ENCODE results near the gene NKPD1.

The NKPD1 gene

GRCh38 chr19:45130888-45131615, 29.7 kb downstream of the NKPD1 start:
- TF ChIP-seq RAD21 (IDR thresholded peaks at IDR 0.05; ENCODE audit: low read depth) = no peak
- TF ChIP-seq TCF12 (IDR thresholded peaks at IDR 0.05; ENCODE audit: low read depth) = no peak
- no peak for TF ChIP-seq EGR1 (IDR thresholded peaks at IDR 0.05)
- TF ChIP-seq ZBTB7A (IDR thresholded peaks at IDR 0.05; ENCODE audit: low read depth) = no peak
- no peak for TF ChIP-seq NFIC (IDR thresholded peaks at IDR 0.05)
- no peak for TF ChIP-seq USF1 (IDR thresholded peaks at IDR 0.05)
- TF ChIP-seq EP300 (IDR thresholded peaks at IDR 0.05; ENCODE audit: borderline replicate concordance) = no peak
- TF ChIP-seq, protein P1, sequence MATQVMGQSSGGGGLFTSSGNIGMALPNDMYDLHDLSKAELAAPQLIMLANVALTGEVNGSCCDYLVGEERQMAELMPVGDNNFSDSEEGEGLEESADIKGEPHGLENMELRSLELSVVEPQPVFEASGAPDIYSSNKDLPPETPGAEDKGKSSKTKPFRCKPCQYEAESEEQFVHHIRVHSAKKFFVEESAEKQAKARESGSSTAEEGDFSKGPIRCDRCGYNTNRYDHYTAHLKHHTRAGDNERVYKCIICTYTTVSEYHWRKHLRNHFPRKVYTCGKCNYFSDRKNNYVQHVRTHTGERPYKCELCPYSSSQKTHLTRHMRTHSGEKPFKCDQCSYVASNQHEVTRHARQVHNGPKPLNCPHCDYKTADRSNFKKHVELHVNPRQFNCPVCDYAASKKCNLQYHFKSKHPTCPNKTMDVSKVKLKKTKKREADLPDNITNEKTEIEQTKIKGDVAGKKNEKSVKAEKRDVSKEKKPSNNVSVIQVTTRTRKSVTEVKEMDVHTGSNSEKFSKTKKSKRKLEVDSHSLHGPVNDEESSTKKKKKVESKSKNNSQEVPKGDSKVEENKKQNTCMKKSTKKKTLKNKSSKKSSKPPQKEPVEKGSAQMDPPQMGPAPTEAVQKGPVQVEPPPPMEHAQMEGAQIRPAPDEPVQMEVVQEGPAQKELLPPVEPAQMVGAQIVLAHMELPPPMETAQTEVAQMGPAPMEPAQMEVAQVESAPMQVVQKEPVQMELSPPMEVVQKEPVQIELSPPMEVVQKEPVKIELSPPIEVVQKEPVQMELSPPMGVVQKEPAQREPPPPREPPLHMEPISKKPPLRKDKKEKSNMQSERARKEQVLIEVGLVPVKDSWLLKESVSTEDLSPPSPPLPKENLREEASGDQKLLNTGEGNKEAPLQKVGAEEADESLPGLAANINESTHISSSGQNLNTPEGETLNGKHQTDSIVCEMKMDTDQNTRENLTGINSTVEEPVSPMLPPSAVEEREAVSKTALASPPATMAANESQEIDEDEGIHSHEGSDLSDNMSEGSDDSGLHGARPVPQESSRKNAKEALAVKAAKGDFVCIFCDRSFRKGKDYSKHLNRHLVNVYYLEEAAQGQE (IDR thresholded peaks at IDR 0.05; ENCODE audit: low read depth) = no peak
- no peak for TF ChIP-seq CEBPB (IDR thresholded peaks at IDR 0.05)
- no peak for TF ChIP-seq FOXM1 (IDR thresholded peaks at IDR 0.05; ENCODE audit: borderline replicate concordance, low read depth)
- TF ChIP-seq TEAD4 (IDR thresholded peaks at IDR 0.05) = no peak
- TF ChIP-seq TAF1 (IDR thresholded peaks at IDR 0.05; ENCODE audit: low read depth) = no peak
- no peak for TF ChIP-seq MAX (IDR thresholded peaks at IDR 0.05)
- TF ChIP-seq YY1 (IDR thresholded peaks at IDR 0.05; ENCODE audit: low read depth) = no peak

DNA sequence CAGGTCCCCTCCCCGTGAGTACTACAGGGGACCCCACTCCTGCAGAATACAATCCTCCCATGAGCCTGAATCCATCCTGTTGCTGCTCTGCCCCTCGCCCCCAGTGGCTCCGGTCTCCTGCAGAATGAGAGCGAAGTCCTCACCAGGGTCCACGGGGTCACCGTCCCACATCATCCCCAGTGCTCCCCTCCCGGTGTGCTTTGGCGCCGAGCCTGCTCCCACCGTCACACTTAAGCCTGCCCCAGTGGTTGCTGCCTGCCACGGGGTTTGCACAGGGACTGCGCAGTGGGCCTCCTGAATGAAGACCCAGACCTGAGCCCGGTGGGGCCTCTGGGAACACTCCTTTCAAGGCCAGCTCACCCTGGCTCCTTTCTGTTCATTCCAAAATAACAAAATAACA, 30.5 kb downstream of the NKPD1 start:
- TF ChIP-seq TEAD4 (IDR thresholded peaks at IDR 0.05) = no peak
- TF ChIP-seq MAX (IDR thresholded peaks at IDR 0.05) = no peak
- TF ChIP-seq EP300 (IDR thresholded peaks at IDR 0.05; ENCODE audit: borderline replicate concordance) = no peak
- TF ChIP-seq CREB1 (IDR thresholded peaks at IDR 0.05; ENCODE audit: low read depth) = no peak
- TF ChIP-seq TAF1 (IDR thresholded peaks at IDR 0.05; ENCODE audit: low read depth) = no peak
- TF ChIP-seq USF1 (IDR thresholded peaks at IDR 0.05) = no peak
- no peak for TF ChIP-seq NFIC (IDR thresholded peaks at IDR 0.05)
- no peak for TF ChIP-seq ZBTB7A (IDR thresholded peaks at IDR 0.05; ENCODE audit: low read depth)
- no peak for TF ChIP-seq TCF12 (IDR thresholded peaks at IDR 0.05; ENCODE audit: low read depth)
- TF ChIP-seq YY1 (IDR thresholded peaks at IDR 0.05; ENCODE audit: low read depth) = no peak
- no peak for TF ChIP-seq CEBPB (IDR thresholded peaks at IDR 0.05)
- no peak for TF ChIP-seq FOXM1 (IDR thresholded peaks at IDR 0.05; ENCODE audit: borderline replicate concordance, low read depth)

GRCh38 chr19:45128806-45129205, 32.0 kb downstream of the NKPD1 start:
- TF ChIP-seq EGR1 (IDR thresholded peaks at IDR 0.05) (no peak), TAF1 (IDR thresholded peaks at IDR 0.05; ENCODE audit: low read depth) (no peak), CREB1 (IDR thresholded peaks at IDR 0.05; ENCODE audit: low read depth) (no peak), TEAD4 (IDR thresholded peaks at IDR 0.05) (no peak), USF1 (IDR thresholded peaks at IDR 0.05) (no peak), EP300 (IDR thresholded peaks at IDR 0.05; ENCODE audit: borderline replicate concordance) (no peak), FOXM1 (IDR thresholded peaks at IDR 0.05; ENCODE audit: borderline replicate concordance, low read depth) (no peak), TCF12 (IDR thresholded peaks at IDR 0.05; ENCODE audit: low read depth) (no peak), ZBTB7A (IDR thresholded peaks at IDR 0.05; ENCODE audit: low read depth) (no peak), RAD21 (IDR thresholded peaks at IDR 0.05; ENCODE audit: low read depth) (no peak), NFIC (IDR thresholded peaks at IDR 0.05) (no peak), YY1 (IDR thresholded peaks at IDR 0.05; ENCODE audit: low read depth) (no peak), CEBPB (IDR thresholded peaks at IDR 0.05) (no peak)
- TF ChIP-seq, protein P1 (IDR thresholded peaks at IDR 0.05; ENCODE audit: low read depth) = no peak

DNA sequence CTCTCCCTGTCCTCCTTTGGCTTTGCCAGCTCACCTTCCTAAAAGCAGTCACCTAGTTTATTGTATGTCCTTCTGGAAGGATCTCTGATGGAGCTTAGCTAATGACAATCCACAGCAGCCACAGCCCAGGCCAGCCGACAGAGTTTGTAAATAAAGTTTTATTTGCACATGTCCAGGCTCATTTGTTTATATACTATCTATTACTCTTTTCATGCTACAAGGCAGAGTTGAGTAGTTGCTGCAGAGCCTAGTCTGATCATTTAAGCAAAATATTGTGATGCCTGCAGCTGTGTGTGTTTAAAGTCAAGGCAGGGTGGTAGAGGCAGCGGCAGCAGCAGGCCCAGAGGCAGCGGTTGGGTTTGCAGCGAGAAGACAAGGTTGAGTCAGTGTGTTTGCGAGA, 32.6 kb downstream of the NKPD1 start:
- no peak for TF ChIP-seq MAX (IDR thresholded peaks at IDR 0.05)
- no peak for TF ChIP-seq USF1 (IDR thresholded peaks at IDR 0.05)
- no peak for TF ChIP-seq TCF12 (IDR thresholded peaks at IDR 0.05; ENCODE audit: low read depth)
- TF ChIP-seq TEAD4 (IDR thresholded peaks at IDR 0.05) = no peak
- no peak for TF ChIP-seq FOXM1 (IDR thresholded peaks at IDR 0.05; ENCODE audit: borderline replicate concordance, low read depth)
- no peak for TF ChIP-seq CEBPB (IDR thresholded peaks at IDR 0.05)
- no peak for TF ChIP-seq RAD21 (IDR thresholded peaks at IDR 0.05; ENCODE audit: low read depth)
- TF ChIP-seq NFIC (IDR thresholded peaks at IDR 0.05) = no peak
- no peak for TF ChIP-seq ZBTB7A (IDR thresholded peaks at IDR 0.05; ENCODE audit: low read depth)
- no peak for TF ChIP-seq EP300 (IDR thresholded peaks at IDR 0.05; ENCODE audit: borderline replicate concordance)
- no peak for TF ChIP-seq YY1 (IDR thresholded peaks at IDR 0.05; ENCODE audit: low read depth)
- TF ChIP-seq TAF1 (IDR thresholded peaks at IDR 0.05; ENCODE audit: low read depth) = no peak
- TF ChIP-seq, protein P1 (IDR thresholded peaks at IDR 0.05; ENCODE audit: low read depth) = no peak
- TF ChIP-seq CREB1 (IDR thresholded peaks at IDR 0.05; ENCODE audit: low read depth) = no peak
- no peak for TF ChIP-seq EGR1 (IDR thresholded peaks at IDR 0.05)
